HFF-Myc (cell line): Measurements from ENCODE around the gene SHMT2.

Experiments
- DNase-seq: peaks from one replicate; pipeline ENCODE4 v3.0.0-alpha.2; 2011; ENCODE audit warnings: low read depth; ENCODE audit errors: extremely low read depth
- H3K4me3 ChIP-seq: replicated peaks from 2 replicates; pipeline ENCODE4 v1.5.1; 2011; ENCODE audit warnings: low read depth, mild to moderate bottlenecking, control low read depth, low read length
- TF ChIP-seq, protein P1 (sequence below): IDR thresholded peaks from 2 replicates; pipeline ENCODE4 v1.5.1; 2012; ENCODE audit warnings: mild to moderate bottlenecking, low read depth, low read length, control low read depth; ENCODE audit errors: missing control alignments

SHMT2 gene

GRCh38 chr12:57216014-57216911 is 13.2 kb upstream of the SHMT2 start, which contains the start of gene NXPH4:
NXPH4 (plus strand) TSS chr12:57216794; CDS start chr12:57216970, 176 bp downstream.
- TF ChIP-seq, protein P1, sequence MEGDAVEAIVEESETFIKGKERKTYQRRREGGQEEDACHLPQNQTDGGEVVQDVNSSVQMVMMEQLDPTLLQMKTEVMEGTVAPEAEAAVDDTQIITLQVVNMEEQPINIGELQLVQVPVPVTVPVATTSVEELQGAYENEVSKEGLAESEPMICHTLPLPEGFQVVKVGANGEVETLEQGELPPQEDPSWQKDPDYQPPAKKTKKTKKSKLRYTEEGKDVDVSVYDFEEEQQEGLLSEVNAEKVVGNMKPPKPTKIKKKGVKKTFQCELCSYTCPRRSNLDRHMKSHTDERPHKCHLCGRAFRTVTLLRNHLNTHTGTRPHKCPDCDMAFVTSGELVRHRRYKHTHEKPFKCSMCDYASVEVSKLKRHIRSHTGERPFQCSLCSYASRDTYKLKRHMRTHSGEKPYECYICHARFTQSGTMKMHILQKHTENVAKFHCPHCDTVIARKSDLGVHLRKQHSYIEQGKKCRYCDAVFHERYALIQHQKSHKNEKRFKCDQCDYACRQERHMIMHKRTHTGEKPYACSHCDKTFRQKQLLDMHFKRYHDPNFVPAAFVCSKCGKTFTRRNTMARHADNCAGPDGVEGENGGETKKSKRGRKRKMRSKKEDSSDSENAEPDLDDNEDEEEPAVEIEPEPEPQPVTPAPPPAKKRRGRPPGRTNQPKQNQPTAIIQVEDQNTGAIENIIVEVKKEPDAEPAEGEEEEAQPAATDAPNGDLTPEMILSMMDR = no peak
- H3K4me3 ChIP-seq = peak within 1 kb of the TSS; percentile 47
- DNase-seq = no peak

GRCh38 chr12:57216921-57217879 is 12.3 kb upstream of the SHMT2 start:
- TF ChIP-seq, protein P1 = no peak
- no peak for DNase-seq
- H3K4me3 ChIP-seq = peak overlapping the region; percentile 47

DNA sequence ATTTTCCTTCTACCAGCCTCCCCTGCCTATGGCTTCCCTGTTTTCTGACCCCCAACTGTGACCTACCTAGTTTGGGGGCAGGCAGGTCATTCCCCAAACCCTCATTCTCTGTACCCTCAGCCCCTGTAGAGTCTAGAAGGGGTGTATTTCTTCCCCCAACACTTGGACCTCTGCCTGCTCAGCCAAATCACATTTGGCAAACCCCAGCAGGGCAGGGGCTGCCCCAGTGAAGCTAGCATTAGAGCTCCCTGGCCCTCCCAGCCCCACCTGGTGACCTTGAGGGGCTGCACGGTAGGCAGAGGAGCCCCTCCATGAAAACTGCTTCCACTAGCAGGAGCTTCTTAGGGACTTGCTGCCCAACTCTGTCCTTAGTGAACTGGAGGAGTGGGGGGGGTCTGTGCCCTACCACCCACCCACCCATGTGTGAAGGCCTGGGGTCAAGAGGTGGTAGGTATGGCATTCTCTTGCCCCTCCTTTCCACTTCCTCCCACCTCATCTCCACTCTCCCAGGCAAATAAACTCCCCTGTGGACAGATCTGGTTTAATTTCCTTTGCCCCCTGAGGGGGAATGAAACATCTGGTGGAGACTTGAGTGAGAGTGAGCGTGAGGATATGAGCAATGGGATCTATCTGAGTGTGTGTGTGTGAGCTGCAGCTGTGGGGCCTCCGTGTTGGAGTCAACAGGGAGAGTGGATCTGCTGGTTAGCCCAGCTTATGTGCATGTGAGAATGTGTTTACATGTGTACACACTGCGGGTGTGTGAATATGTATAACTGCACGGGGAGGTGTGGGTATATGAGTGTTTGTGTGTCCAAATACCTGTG is 11.3 kb upstream of the SHMT2 start:
- no peak for DNase-seq
- H3K4me3 ChIP-seq = no peak overlapping the region
- TF ChIP-seq, protein P1 = no peak

- H3K4me3 ChIP-seq = no peak overlapping the region
- TF ChIP-seq, protein P1 = no peak
- DNase-seq = no peak
These were observed 10.1 kb upstream of the SHMT2 start for GRCh38 chr12:57219205-57219992.

DNA sequence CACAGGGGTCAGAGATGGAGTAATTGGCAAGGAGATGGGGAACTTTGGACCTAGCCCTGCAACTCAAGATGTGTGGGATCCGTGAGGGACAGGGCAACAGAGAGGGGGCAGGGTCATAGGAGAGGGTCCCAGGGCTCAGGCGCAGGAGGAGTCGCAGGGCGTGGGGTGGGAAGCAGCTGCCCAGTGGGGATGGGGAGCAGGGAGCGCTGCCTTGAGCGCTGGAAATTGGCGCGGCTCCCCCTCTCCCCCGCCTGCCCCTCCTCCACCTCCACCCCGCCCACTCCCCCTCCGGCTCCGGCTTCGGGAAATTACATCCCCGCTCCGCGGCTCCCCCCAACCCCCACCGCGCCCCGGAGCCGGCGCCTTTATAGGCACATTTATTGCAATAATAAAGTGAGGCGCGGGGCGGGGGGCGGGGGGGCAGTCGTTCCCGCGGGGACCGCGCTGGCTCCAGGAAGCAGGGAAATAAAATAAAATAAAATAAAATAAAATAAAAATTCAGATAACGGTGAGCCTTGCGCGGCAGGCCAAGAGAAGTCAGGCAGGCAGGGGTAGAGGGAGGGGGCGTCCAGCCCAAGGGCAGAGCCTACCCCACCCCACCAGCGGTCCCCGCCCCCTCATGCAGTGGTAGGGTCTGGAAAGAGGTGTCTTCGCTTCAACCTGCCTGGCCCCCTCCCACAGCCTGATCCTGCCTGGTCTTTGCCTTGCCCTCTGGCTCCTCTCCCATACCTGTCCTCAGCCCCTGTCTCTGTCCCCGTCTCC is 9.3 kb upstream of the SHMT2 start:
- TF ChIP-seq, protein P1 = no peak
- no peak for DNase-seq
- H3K4me3 ChIP-seq = no peak overlapping the region
